ENCODE data around the gene TTC3.
"Not testable (repeated sequence)": the region's sequence is repeated elsewhere in the genome, so short reads cannot be mapped to it uniquely, and the experiment has no call there.

Gene TTC3

DNA sequence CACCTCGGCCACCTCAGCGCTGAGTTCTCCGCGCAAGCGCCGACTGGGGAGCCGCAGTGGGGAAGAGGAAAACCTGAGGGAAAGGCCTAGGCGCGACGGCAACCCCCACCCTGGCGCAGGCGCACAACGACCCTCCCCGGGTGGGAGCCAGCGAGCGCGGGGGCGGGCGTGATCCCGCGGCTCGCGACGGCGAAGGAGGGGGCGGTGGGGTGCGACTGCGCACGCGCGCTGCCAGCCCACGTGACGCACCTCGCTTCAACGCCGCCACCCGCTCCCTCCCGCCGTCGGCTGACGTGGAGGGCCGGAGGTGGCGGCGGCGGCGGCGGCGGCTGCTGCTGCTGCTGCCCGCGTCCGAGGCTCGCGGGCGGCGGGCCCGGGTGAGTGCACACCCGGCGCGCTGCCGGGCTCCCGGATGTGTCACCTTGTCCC lies at the start of gene TTC3, which contains the start of gene PIGP:
TSS of gene TTC3 (plus strand) at position 267 of the 429 bp plus-strand sequence. CDS start 14,004 bp downstream, outside the sequence.
TSS of gene PIGP (minus strand) at position 84 of the 429 bp plus-strand sequence. CDS start 556 bp downstream, outside the sequence.
- H3K4me3 ChIP-seq (ENCODE audit: low read depth, low read length), result peak within 1 kb of the TSS; percentile 95
- peak; percentile 85 for DNase-seq (ENCODE audit: low read depth)

DNA sequence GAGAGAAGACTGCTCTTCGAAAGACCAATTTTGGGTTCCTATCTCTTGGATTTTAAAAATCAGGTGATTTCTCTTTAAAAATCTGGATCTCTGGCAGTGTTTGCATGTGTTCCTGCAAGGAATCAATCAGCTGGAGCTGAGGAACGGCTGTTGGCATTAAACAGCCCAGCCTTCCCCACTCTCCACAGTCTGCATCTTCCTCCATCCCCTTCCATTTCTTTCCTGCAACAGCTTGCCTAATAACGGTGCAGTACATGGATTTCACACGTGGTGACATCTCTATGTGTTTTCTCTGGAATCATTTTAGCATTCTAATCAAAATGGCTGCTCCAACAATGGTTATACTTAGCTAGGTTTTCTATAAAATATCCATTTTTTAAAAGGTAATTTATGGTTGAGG lies 46.6 kb upstream of the TTC3 start:
- no peak for DNase-seq (ENCODE audit: low read depth)
- no peak overlapping the region for H3K4me3 ChIP-seq (ENCODE audit: low read depth, low read length)

DNA sequence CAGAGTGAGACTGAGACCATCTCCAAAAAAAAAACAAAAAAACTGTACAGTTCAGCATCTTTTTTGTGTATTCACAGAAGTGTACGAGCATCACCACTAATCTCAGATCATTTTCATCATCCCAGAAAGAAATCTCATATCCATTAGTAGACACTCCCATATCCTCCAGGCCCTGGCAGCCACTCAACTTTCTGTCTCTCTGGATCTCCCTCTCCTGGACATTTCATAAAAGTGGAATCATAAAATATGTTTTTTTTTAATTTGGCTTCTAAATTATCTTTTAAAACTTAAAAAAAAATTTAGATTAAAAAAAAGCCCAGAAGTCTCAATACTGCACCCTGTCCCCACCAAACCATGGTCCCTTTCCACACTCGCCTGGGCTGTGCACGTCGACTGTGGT lies 44.5 kb upstream of the TTC3 start:
- no peak for DNase-seq (ENCODE audit: low read depth)
- H3K4me3 ChIP-seq (ENCODE audit: low read depth, low read length), result no peak overlapping the region

DNA sequence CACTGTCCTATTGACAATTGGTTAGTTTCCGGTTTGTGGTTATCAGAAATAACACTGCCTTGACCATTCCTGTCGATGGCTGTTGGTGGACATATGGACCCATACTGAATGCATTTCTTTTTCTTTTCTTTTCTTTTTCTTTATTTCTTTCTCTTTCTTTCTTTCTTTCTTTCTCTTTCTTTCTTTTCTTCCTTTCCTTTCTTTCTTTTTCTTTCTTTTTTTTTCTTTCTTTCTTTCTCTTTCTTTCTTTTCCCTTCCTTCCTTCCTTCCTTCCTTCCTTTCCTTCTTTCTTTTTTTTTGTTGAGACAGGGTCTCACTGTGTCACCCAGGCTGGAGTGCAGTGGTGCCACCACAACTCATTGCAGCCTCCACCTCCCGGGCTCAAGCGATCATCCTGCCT lies 42.2 kb upstream of the TTC3 start:
- DNase-seq (ENCODE audit: low read depth), result no peak
- H3K4me3 ChIP-seq (ENCODE audit: low read depth, low read length), result no peak overlapping the region

DNA sequence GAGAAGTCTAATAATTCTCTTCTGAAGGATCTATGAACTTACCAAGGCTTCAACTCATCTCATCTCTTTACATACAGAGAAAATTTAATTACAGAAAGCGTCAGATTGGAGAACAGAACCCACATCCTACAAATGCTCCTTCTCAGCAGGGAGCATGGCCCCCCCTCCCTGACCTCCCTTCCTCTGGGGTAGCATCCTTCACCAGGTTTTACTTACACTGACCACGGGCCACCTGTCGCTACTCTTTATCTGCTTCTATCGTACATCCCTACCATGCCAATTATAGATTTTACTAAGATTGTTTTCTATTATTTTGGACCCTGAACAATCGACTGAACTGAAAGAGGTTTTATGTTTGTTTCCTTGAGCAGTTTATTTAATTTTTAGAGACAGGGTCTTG lies 40.8 kb upstream of the TTC3 start:
- no peak for DNase-seq (ENCODE audit: low read depth)
- H3K4me3 ChIP-seq (ENCODE audit: low read depth, low read length), result no peak overlapping the region

DNA sequence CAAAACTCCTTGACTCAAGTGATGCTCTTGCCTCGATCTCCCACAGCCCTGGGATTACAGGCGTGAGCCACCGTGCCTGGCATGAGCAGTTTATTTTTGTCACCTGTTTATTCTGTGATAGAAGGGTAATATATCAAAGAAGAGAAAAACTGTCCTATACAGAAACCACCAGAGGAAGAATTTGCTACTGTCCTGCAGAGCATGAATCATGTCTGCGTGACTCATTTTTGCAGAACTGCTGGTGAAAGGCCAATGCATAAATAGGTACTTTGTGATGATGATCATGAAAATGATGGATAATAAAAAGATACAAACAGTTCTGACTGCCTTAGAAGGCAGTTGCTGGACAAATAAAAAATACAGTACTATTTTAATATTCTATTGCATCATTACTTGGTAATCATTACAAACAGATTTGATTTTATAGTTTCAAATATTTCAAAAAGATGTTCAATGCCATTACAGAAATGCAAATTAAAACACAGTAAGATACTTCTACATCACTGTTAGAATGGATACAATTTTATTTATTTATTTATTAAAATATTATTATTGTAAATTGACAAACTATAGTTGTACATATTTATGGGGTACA lies 40.1 kb upstream of the TTC3 start:
- DNase-seq (ENCODE audit: low read depth), result peak; percentile 45
- H3K4me3 ChIP-seq (ENCODE audit: low read depth, low read length), result no peak overlapping the region

DNA sequence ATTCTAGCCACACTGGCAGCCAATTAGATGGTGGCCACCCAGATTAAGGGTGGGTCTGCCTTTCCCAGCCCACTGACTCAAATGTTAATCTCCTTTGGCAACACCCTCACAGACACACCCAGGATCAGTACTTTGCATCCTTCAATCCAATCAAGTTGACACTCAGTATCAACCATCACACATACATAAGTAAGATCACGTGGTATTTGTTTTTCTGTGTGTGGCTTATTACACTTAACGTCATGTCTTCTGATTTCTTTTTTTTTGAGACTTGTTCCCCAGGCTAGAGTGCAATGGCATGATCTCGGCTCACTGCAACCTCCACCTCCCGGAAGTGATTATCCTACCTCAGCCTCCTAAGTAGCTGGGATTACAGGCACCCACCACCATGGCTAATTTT lies 38.7 kb upstream of the TTC3 start:
- not testable (repeated sequence) for DNase-seq (ENCODE audit: low read depth)

GRCh38 chr21:37036177-37036576 lies 36.9 kb upstream of the TTC3 start:
- no peak overlapping the region for H3K4me3 ChIP-seq (ENCODE audit: low read depth, low read length)
- DNase-seq (ENCODE audit: low read depth), result no peak

More for the DNA sequence above, 38.7 kb upstream of the TTC3 start:
- not testable (repeated sequence) for H3K4me3 ChIP-seq (ENCODE audit: low read depth, low read length)

- H3K4me3 ChIP-seq (ENCODE audit: low read depth, low read length), result no peak overlapping the region
- no peak for DNase-seq (ENCODE audit: low read depth)
These were observed 33.5 kb upstream of the TTC3 start for GRCh38 chr21:37039411-37040075.

DNA sequence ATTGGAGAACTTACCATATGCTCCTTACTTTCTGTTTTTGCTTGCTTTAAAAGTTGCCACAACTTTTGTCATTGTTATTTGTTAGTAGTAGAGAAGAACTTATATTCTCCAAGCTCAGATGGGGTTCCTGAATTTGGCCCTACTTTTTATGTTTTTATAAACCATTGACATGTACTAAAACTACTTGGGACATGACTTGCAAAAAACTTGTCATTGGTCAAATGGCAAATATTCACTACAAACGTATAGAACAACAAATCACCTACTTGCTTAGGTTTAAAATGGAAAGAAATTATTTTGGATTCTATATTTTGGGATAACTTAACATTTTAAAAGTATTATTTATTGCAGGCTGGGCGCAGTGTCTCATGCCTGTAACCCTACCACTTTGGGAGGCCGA lies 32.8 kb upstream of the TTC3 start:
- no peak for DNase-seq (ENCODE audit: low read depth)
- H3K4me3 ChIP-seq (ENCODE audit: low read depth, low read length), result no peak overlapping the region

DNA sequence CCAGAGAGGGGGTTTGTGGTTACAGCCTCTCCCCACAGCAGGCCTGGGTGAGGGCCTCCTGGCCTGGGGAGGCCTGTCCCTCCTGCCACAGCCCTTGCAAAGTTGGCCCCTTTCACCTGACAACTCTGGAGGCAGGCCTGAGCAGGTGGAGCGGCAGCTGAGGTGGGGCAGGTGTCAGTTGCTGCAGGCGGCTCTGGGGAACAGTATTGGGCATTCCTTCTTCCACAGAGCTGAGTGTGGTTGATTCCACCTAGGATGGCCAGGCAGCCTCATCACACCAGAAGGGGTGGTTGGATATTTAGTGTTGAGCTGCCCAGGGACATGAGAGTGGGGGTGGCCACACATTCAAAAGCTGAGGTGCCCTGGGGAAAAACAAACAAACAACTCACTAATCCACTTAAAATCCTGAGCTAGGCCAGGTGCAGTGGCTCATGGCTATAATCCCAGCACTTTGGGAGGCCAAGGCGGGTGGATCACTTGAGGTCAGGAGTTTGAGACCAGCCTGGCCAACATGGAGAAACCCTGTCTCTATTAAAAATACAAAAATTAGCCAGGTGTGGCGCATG lies 31.3 kb upstream of the TTC3 start:
- no peak for DNase-seq (ENCODE audit: low read depth)
- H3K4me3 ChIP-seq (ENCODE audit: low read depth, low read length), result no peak overlapping the region

DNA sequence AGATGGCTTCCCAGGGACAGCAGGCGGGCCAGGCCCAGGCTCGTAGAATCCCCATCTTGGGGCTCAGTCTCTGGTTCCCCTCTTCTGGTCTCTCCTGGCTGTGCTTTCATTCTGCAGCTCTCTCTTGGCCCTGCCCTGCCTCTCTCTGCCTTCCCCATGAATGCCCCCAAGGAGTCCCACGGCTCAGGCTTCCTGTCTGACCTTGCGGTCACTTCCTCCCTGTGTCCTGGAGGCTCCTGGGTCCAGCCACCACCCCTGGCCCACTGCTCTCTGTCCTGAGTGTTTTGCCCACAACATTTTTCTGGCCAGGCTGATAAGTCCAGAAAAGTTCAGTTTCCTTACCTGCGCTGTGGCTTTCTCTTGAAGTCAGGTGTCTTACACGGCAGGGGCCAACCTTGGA lies 29.2 kb upstream of the TTC3 start:
- H3K4me3 ChIP-seq (ENCODE audit: low read depth, low read length), result no peak overlapping the region
- DNase-seq (ENCODE audit: low read depth), result no peak

- H3K4me3 ChIP-seq (ENCODE audit: low read depth, low read length), result no peak overlapping the region
- no peak for DNase-seq (ENCODE audit: low read depth)
These were observed 28.4 kb upstream of the TTC3 start for GRCh38 chr21:37044643-37045042.

GRCh38 chr21:37045149-37045548 lies 27.9 kb upstream of the TTC3 start:
- DNase-seq (ENCODE audit: low read depth), result no peak
- H3K4me3 ChIP-seq (ENCODE audit: low read depth, low read length), result no peak overlapping the region

- no peak overlapping the region for H3K4me3 ChIP-seq (ENCODE audit: low read depth, low read length)
- DNase-seq (ENCODE audit: low read depth), result no peak
These were observed 27.5 kb upstream of the TTC3 start for GRCh38 chr21:37045556-37045955.

DNA sequence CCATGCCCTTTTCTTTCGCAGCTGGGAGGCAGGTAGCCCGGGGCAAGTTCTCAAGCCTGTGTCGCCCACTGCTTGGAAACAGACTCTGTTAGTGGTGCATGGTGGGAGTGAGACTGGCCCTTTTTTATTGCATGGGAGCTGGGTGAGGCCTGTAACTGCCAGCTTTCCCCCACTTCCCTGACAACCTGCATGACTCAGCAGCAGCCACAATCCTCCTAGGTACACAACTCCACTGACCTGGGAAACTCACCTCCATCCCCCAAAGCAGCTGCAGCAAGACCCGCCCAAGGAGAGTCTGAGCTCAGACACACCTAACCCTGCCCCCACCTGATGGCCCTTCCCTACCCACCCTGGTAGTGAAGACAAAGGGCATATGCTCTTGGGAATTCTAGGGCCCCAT lies 26.0 kb upstream of the TTC3 start:
- H3K4me3 ChIP-seq (ENCODE audit: low read depth, low read length), result no peak overlapping the region
- DNase-seq (ENCODE audit: low read depth), result no peak

DNA sequence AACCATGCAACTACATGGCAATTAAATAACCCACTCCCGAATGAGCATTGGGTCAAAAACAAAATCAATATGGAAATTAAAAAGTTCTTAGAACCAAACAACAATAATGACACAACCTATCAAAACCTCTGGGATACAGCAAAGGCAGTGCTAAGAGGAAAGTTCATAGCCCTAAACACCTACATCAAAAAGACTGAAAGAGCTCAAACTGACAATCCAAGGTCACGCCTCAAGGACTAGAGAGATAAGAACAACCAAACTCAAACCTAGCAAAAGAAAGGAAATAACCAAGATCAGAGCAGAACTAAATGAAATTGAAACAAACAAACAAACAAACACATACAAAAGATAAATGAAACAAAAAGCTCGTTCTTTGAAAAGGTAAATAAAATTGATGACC lies 23.3 kb upstream of the TTC3 start:
- DNase-seq (ENCODE audit: low read depth); H3K4me3 ChIP-seq (ENCODE audit: low read depth, low read length): not testable (repeated sequence)

- no peak overlapping the region for H3K4me3 ChIP-seq (ENCODE audit: low read depth, low read length)
- no peak for DNase-seq (ENCODE audit: low read depth)
These were observed 17.7 kb upstream of the TTC3 start for GRCh38 chr21:37055271-37055855.

- H3K4me3 ChIP-seq (ENCODE audit: low read depth, low read length), result no peak overlapping the region
- DNase-seq (ENCODE audit: low read depth), result no peak
These were observed 15.4 kb upstream of the TTC3 start for GRCh38 chr21:37057614-37058013.

DNA sequence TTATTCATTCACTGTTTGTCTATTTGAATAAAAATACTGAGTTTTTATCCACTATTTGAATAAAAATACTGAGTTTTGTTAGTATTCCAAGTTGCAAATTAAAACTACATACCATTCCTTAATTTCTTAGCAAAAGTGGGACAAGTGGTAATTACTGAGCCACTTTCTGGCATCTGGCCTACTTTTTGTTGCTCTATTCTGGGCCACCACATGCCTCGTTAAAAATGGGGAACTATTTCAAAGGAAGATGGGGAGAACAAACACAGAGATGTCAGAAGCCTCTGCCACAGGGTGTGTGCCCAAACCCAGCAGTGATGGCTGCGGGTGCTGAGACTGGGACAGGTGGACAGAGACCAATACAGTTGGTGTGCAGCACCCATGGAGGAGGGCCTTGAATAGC lies 14.8 kb upstream of the TTC3 start:
- no peak for DNase-seq (ENCODE audit: low read depth)
- H3K4me3 ChIP-seq (ENCODE audit: low read depth, low read length), result no peak overlapping the region

DNA sequence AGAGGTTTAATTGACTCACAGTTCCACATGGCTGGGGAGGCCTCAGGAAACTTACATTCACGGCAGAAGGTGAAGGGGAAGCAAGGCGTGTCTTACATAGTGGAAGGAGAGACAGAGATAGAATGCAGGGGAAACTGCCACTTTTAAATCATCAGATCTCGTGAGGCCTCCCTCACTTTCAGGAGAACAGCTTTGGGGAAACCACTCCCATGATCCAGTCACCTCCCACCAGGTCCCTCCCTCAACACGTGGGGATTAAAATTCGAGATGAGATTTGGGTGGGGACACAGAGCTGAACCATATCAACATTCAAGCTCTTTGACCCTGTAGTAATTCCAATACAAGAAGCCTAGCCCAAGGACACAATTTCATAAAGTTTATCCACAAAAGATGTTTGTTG lies 13.9 kb upstream of the TTC3 start:
- H3K4me3 ChIP-seq (ENCODE audit: low read depth, low read length), result no peak overlapping the region
- DNase-seq (ENCODE audit: low read depth), result no peak
